HFF-Myc (cell line): Measurements from ENCODE around the gene PARD3B.

ENCODE experiments used
- DNase-seq: peaks from one replicate; pipeline ENCODE4 v3.0.0-alpha.2; 2011; ENCODE audit warnings: low read depth; ENCODE audit errors: extremely low read depth
- H3K4me3 ChIP-seq: replicated peaks from 2 replicates; pipeline ENCODE4 v1.5.1; 2011; ENCODE audit warnings: low read depth, mild to moderate bottlenecking, control low read depth, low read length
- CTCF ChIP-seq: IDR thresholded peaks from 2 replicates; pipeline ENCODE4 v1.5.1; 2012; ENCODE audit warnings: mild to moderate bottlenecking, low read depth, low read length, control low read depth; ENCODE audit errors: missing control alignments

Gene PARD3B

DNA sequence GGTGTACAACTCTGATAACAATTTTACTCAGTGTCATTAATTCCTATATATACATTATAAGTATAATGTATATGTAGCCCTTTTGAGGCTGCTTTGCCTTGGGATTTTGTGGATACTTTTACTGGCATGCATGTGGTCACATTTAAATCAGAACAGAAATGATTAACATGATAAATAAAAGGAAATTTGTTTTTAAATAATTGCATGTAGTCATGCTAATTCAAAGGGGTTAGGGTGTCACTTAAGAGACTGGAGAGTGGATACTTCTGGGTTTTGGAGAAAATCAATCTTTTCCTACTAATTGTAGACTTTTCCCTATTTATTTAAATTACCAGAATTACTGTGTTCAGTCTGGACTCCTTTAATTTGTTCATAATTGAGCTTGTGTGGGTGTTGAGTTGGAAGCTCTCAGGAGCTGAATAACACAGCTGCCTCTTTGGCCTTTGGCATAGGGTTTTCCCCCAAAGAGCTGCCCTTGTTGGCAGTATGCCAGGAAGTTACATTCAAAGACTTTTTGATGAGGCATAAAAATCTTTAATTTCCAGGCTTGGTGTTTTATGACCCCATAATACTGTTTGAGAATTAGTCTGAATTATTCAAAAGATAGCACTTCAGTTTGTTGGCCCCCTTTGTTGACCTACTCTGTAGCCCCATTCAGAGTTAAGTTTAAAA, 652.3 kb downstream of the PARD3B start:
- TF ChIP-seq CTCF = no peak
- no peak overlapping the region for H3K4me3 ChIP-seq
- no peak for DNase-seq

DNA sequence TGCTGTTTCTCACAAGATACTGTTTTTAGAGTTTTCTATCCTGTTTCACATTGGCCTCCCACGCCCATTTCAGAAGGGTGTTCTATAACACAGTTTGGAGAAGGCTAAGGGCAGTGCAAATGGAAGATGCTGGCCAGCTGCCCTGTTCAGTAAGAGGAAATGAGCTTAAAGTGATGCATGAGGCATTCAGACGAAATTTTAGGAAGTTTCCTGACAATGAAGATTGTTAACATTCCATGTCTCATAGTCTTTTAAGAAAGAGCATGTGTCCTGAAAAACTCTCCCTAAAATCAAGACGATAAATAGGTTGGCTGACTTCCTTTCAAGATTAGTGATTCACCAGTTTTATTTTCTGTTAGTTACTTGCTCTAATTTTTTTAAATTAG, 652.9 kb downstream of the PARD3B start:
- DNase-seq = peak; percentile 68
- no peak for TF ChIP-seq CTCF
- no peak overlapping the region for H3K4me3 ChIP-seq

DNA sequence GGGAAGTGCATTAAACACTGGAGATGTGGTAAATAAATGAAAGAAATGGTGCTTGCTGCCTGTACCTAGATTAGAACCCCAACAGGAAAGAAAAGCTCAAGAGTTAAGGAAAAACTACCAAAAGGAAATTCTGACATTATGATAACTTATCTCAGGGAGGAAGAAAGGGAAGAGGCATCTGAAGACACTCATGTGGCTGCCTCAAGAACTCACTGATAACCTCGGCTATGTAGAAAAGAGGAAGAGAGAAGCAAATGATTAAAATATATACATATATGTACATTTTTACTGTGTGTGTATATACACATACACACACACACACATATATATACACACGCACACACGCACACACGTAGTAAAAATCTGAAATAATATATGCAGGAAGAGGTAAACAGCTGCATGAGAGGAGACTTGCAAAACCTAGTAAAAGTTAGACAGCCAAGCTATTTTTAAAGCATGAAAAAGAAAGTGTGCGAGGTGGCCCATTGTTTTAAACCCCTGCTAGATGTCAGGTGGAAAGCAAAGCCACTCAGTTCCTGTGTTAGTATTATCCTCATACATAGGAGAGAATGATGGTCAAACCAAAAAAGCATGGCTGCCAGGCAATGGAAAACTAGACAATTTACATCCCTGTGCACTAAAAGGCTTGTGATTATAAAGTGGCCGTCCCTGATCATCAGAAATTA, 654.0 kb downstream of the PARD3B start:
- TF ChIP-seq CTCF = no peak
- no peak for DNase-seq
- no peak overlapping the region for H3K4me3 ChIP-seq

- TF ChIP-seq CTCF = no peak
- no peak overlapping the region for H3K4me3 ChIP-seq
- no peak for DNase-seq
Measured at GRCh38 chr2:205210494-205210893, 665.2 kb downstream of the PARD3B start.

- no peak for TF ChIP-seq CTCF
- H3K4me3 ChIP-seq = no peak overlapping the region
- no peak for DNase-seq
Measured at GRCh38 chr2:205212357-205212756, 667.1 kb downstream of the PARD3B start.

DNA sequence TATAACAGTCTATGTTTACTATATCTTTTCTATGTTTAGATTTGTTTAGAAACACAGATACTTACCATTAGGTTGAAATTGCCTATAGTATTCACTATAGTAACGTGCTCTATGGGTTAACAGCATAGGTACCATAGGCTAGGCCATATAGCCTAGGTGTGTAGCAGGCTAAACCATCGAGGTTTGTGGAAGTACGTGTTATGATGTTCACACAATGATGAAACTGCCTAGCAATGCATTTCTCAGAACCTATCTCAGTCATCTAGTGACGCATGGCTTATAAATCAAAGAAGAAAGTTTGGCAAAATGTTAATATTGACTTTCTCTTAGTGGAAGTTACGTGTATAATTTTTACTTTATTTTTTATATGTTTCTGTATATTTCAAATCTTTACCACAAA, 670.8 kb downstream of the PARD3B start:
- DNase-seq = no peak
- TF ChIP-seq CTCF = no peak
- H3K4me3 ChIP-seq = no peak overlapping the region
